Epithelial cell of prostate (primary cell): ENCODE data around the gene SSBP2.
"Not testable (repeated sequence)": the region's sequence is repeated elsewhere in the genome, so short reads cannot be mapped to it uniquely, and the experiment has no call there.

Experiments used
- DNase-seq: peaks from one replicate; pipeline ENCODE4 v3.0.0-alpha.2; 2011; ENCODE audit warnings: low read depth, low spot score
- H3K27ac ChIP-seq: fragments of 450-650 bp; 2 replicates; pipeline ENCODE4 v1.5.1; 2017; ENCODE audit warnings: mild to moderate bottlenecking

Gene SSBP2

GRCh38 chr5:81609810-81610375 lies 141.0 kb downstream of the SSBP2 start:
- H3K27ac ChIP-seq: no peak overlapping the region
- DNase-seq: no peak

GRCh38 chr5:81608976-81609375 lies 141.9 kb downstream of the SSBP2 start:
- no peak overlapping the region for H3K27ac ChIP-seq
- DNase-seq: no peak

- DNase-seq: no peak
- H3K27ac ChIP-seq: no peak overlapping the region
Observed at GRCh38 chr5:81607693-81608092, 143.2 kb downstream of the SSBP2 start.

GRCh38 chr5:81606150-81606549 lies 144.7 kb downstream of the SSBP2 start:
- DNase-seq: no peak
- no peak overlapping the region for H3K27ac ChIP-seq

GRCh38 chr5:81605299-81605698 lies 145.6 kb downstream of the SSBP2 start:
- H3K27ac ChIP-seq: no peak overlapping the region
- no peak for DNase-seq

GRCh38 chr5:81604193-81604592 lies 146.7 kb downstream of the SSBP2 start:
- DNase-seq: no peak
- no peak overlapping the region for H3K27ac ChIP-seq

- H3K27ac ChIP-seq: no peak overlapping the region
- no peak for DNase-seq
Observed at GRCh38 chr5:81601919-81602318, 149.0 kb downstream of the SSBP2 start.

GRCh38 chr5:81592085-81592484 lies 158.8 kb downstream of the SSBP2 start:
- not testable (repeated sequence) for H3K27ac ChIP-seq, DNase-seq

- no peak for DNase-seq
- no peak overlapping the region for H3K27ac ChIP-seq
Observed at GRCh38 chr5:81590498-81591384, 160.2 kb downstream of the SSBP2 start.

- no peak overlapping the region for H3K27ac ChIP-seq
Observed at GRCh38 chr5:81579262-81579924, 171.5 kb downstream of the SSBP2 start.

GRCh38 chr5:81577091-81577490 lies 173.8 kb downstream of the SSBP2 start:
- DNase-seq: no peak
- no peak overlapping the region for H3K27ac ChIP-seq

More at GRCh38 chr5:81579262-81579924, 171.5 kb downstream of the SSBP2 start:
- no peak for DNase-seq

- DNase-seq: no peak
Observed at GRCh38 chr5:81575924-81576323, 175.0 kb downstream of the SSBP2 start.

GRCh38 chr5:81572201-81572600 lies 178.7 kb downstream of the SSBP2 start:
- no peak for DNase-seq

More at GRCh38 chr5:81575924-81576323, 175.0 kb downstream of the SSBP2 start:
- H3K27ac ChIP-seq: no peak overlapping the region

GRCh38 chr5:81558188-81558587 lies 192.7 kb downstream of the SSBP2 start:
- no peak overlapping the region for H3K27ac ChIP-seq

More at GRCh38 chr5:81572201-81572600, 178.7 kb downstream of the SSBP2 start:
- H3K27ac ChIP-seq: no peak overlapping the region

GRCh38 chr5:81556809-81557208 lies 194.1 kb downstream of the SSBP2 start:
- no peak for DNase-seq
- no peak overlapping the region for H3K27ac ChIP-seq

More at GRCh38 chr5:81558188-81558587, 192.7 kb downstream of the SSBP2 start:
- no peak for DNase-seq

- H3K27ac ChIP-seq: no peak overlapping the region
- DNase-seq: no peak
Observed at GRCh38 chr5:81555865-81556264, 195.0 kb downstream of the SSBP2 start.

- no peak for DNase-seq
- H3K27ac ChIP-seq: no peak overlapping the region
Observed at GRCh38 chr5:81554647-81555046, 196.2 kb downstream of the SSBP2 start.

GRCh38 chr5:81553567-81554212 lies 197.2 kb downstream of the SSBP2 start:
- H3K27ac ChIP-seq: no peak overlapping the region
- DNase-seq: no peak

- DNase-seq: no peak
- no peak overlapping the region for H3K27ac ChIP-seq
Observed at GRCh38 chr5:81552852-81553566, 197.9 kb downstream of the SSBP2 start.

GRCh38 chr5:81549123-81549522 lies 201.8 kb downstream of the SSBP2 start:
- no peak overlapping the region for H3K27ac ChIP-seq
- DNase-seq: no peak
